Neural cell (in vitro differentiated cells): Measurements from ENCODE around the gene SP6.

Source experiments
- CTCF ChIP-seq: fragments of 450-650 bp; IDR thresholded peaks from 2 replicates; pipeline ENCODE4 v1.5.1; 2014; ENCODE audit warnings: antibody characterized with exemption, mild to moderate bottlenecking, moderate library complexity; ENCODE audit not compliant: poor library complexity, severe bottlenecking
- EP300 ChIP-seq: fragments of 450-650 bp; conservative IDR thresholded peaks from 2 replicates; pipeline ENCODE4 v1.6.1; 2014; ENCODE audit warnings: antibody characterized with exemption, mild to moderate bottlenecking, moderate library complexity; ENCODE audit not compliant: poor library complexity, severe bottlenecking
- EZH2 ChIP-seq: fragments of 200-600, 300-800 bp; shearing (Covaris generic), sonication (generic); IDR thresholded peaks from 2 replicates; pipeline ENCODE4 v1.6.1; 2014; ENCODE audit warnings: antibody characterized with exemption, low read length, borderline replicate concordance, mild to moderate bottlenecking; ENCODE audit not compliant: insufficient read depth, poor library complexity, severe bottlenecking
- MXI1 ChIP-seq: fragments of 450-650 bp; conservative IDR thresholded peaks from 2 replicates; pipeline ENCODE4 v1.6.1; 2014; ENCODE audit warnings: antibody characterized with exemption, mild to moderate bottlenecking; ENCODE audit not compliant: poor library complexity, severe bottlenecking
- POLR2AphosphoS5 ChIP-seq: IDR thresholded peaks from 2 replicates; pipeline ENCODE4 v1.6.1; 2012
- RAD21 ChIP-seq: fragments of 450-650 bp; conservative IDR thresholded peaks from 2 replicates; pipeline ENCODE4 v1.6.1; 2014; ENCODE audit warnings: antibody characterized with exemption, mild to moderate bottlenecking, moderate library complexity
- REST ChIP-seq: IDR thresholded peaks from 2 replicates; pipeline ENCODE4 v1.6.1; 2012; ENCODE audit warnings: borderline replicate concordance
- SMC3 ChIP-seq: fragments of 450-650 bp; conservative IDR thresholded peaks from 2 replicates; pipeline ENCODE4 v1.6.1; 2014; ENCODE audit warnings: antibody characterized with exemption, mild to moderate bottlenecking, moderate library complexity; ENCODE audit not compliant: poor library complexity
- TAF1 ChIP-seq: IDR thresholded peaks from 2 replicates; pipeline ENCODE4 v1.6.1; 2012; ENCODE audit warnings: low read depth

DNA sequence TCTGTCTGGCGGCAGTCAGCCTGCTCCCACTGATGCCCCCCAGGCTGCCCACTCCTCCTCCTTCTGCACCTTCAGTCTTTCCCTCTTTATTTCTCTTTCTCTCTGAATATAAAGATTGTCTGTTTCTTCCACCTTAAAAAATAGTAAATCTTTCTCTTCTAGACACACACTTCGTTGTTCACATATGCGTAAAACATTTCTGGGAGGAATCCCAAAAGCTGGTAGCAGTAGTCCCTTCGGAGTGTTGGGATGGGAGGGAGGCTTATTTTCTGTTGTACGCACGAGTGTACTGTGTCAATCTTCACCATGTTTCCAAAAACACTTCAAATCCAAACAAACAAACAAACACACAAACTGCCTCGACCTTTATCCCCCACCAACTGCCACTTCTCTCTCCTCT, 39.3 kb downstream of the SP6 start:
- no peak for TF ChIP-seq EZH2
- TF ChIP-seq CTCF: no peak
- TF ChIP-seq MXI1: no peak
- no peak for TF ChIP-seq RAD21
- TF ChIP-seq SMC3: no peak
- TF ChIP-seq REST: no peak
- no peak for TF ChIP-seq POLR2AphosphoS5
- no peak for TF ChIP-seq EP300
- TF ChIP-seq TAF1: no peak
